Fibroblast of skin of scalp (primary cell): Measurements from ENCODE around the gene TEX36. TPM values are rescaled to one million over a fixed set of nuclear protein-coding genes. Genes with fewer than 3 reads are reported as not detected.
"Not testable (repeated sequence)": the region's sequence is repeated elsewhere in the genome, so short reads cannot be mapped to it uniquely, and the experiment has no call there.

ENCODE experiments used
- DNase-seq: peaks from one replicate; pipeline ENCODE4 v3.0.0-alpha.2; 2013
- polyA plus RNA-seq, 2 experiments: library from polyadenylated mRNA; unstranded; fragments of 120-200 nt; gene quantifications; one replicate each; pipeline ENCODE4 v1.2.1, GENCODE V29; 2013; ENCODE audit not compliant: insufficient read length in 2 of 2

Gene TEX36, protein sequence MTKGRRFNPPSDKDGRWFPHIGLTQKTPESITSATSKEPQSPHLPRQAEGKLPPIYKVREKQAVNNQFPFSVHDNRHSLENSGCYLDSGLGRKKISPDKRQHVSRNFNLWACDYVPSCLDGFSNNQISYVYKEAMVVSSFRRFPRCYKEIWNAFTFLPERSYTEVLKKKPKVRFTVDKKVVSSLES
- 0.13 TPM for polyA plus RNA-seq (2013, experiment 1 of 2; ENCODE audit: insufficient read length)
- polyA plus RNA-seq (2013, experiment 2 of 2; ENCODE audit: insufficient read length) = not detected

DNA sequence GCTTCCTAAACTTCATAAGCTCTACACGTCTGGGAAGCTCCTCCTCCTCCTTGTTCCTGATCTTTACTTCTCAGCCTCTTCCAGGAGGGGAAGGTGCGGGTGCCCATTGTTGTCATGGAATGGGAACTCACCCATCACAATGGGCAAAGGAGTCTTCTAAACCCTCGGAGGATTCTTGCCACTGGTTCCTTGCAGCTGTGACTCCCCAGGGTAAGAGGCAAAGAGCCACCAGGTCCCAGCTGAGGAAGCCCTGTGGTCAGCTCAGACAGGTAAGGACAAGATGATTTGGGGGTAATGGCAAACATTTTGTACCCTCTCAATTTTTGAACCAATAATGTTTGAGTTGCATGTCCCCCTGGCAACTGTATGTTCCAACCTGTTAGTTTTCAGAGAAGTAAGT, at the start of gene TEX36:
Gene TEX36 (minus strand): TSS at position 101 of the 400 bp plus-strand sequence. CDS start 174 bp downstream, outside the sequence.
- DNase-seq = no peak

DNA sequence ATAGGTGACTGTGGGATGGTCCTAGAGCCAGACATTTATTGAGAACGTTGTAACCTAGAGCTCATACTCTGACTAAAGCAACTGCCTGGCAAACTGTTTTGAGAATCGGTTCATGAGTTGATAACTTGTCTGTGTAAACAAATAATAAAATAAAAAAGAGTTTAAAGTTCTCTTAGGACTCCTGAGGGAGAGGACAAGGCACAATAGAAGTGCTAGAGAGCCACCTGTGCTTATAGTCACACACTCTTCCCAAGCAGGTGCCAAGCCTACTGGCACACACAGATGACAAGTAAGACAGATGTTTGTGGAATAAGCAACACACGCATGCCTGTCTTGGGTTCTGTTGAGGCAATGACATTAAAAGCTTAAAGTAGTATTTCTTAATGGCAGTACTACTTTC, 44.5 kb upstream of the TEX36 start:
- DNase-seq = no peak

DNA sequence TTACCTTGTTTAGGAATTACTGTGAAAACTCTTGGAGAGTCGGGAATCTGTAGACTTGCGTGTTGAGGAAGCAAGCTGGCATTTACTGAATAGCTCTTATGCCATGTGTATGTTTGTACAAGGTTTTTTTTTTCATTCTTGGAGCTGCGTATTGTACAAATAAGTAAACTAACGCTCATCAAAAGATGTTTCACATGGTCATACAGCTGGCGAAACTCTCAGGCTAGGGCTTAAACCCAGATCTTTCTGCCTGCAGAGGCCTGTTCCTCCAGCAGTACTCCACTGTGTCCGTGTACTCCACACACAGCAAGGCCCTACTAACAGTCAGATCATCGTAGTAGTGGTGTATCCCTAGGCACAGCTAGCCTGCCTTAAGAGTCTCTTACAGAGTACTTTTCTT, 44.0 kb upstream of the TEX36 start:
- no peak for DNase-seq

DNA sequence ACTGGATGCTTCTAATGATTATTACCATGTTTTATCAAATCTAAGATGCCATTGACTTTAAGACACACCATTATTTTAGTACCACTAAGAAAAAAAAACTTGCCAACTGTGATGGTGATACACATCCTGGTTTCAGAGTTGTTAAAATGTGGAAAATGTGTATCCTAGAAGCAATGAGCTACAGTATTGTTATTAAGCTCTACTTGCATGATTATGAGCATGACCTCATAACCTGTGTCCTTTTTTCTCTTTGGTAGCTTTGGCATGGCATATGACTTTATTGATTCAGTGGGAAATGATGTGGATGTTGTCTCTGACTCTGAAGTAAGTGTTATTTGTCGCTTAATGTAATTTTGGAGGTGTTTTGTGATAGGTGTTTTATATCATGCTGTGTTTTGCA, 39.8 kb upstream of the TEX36 start:
- no peak for DNase-seq

DNA sequence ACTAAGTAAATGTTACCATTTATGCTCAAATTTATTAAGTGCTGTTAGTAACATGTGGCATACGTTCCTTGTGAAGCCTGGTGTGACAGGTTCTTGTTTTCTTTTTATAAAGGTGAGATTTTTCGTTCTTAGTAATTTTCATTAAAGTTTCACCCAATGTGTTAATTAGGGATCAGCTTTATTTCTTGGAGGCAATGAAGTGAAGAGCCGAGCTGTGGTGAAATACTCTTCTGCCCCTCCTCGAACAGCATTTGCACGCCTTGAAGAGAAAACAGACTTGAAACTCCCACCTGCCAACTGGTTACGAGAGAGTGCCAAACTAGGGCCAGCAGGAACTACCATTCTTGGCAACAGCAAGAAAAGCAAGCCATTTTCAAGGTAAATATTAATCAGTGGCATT, 38.1 kb upstream of the TEX36 start:
- no peak for DNase-seq

DNA sequence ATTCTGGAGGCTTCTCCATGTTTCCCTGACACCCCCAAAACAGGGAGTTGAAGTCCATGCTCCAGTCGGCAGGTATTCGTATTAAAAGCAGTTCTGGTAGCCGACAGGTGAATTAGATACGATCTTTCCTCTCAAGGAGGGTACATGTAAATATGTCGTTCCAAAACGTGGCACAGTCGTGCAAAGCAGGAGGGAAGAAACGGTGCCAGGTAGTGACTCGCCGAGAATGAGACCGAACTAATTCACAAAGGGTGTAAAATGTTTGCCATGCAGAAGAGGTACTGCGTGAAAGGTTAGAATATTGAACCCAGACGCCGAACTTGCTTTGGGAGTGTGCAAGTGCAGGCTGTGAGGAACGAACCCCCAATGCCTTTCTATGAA, 37.0 kb upstream of the TEX36 start:
- DNase-seq = no peak

DNA sequence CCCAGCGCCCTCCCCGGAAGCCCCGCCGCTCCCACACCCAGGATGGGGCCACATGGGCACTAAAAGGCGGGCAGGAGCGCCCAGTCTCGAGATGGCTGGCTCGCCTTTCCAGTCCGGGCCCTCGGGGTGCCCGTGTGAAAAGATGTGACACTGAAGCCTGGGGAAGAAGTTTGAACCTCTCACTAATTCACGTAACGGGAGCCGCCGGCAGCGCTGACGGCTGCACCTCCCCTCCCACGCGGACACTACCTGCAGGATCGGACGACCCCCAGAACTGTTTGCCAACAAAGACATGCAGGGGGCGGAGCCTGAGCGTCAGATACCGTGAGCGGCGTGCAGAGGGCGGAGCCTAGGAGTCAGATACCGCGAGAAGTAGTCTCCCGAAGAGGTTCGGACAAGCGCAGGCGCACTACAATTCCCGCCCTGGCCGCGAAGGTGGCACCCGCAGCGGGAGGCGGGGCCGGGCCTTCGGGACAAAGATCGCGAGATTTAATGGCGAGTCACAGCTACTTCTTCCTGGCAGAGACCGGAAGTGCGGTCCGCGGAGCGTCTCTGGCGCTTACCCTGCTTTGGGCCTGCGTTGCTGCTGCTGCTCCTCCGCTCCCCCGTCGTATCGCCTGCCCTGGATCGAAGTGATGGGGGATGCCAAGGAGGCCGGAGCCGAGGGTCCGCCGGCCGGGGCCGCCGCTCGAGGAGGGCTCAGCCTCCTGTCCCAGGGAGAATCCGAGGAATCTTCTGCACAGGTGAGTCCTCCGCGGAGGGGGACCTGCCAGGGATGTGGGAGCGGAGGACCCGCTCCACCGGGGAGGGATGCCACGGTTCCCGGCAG, 36.4 kb upstream of the TEX36 start, which contains the start of gene EDRF1:
Gene EDRF1 (plus strand): TSS at position 537 of the 829 bp plus-strand sequence. CDS start 99 bp downstream, at position 636.
- DNase-seq = peak; percentile 99

DNA sequence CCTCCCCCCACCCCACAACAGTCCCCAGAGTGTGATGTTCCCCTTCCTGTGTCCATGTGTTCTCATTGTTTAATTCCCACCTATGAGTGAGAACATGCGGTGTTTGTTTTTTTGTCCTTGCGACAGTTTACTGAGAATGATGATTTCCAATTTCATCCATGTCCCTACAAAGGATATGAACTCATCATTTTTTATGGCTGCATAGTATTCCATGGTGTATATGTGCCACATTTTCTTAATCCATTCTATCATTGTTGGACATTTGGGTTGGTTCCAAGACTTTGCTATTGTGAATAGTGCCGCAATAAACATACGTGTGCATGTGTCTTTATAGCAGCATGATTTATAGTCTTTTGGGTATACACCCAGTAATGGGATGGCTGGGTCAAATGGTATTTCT, 31.8 kb upstream of the TEX36 start:
- not testable (repeated sequence) for DNase-seq

DNA sequence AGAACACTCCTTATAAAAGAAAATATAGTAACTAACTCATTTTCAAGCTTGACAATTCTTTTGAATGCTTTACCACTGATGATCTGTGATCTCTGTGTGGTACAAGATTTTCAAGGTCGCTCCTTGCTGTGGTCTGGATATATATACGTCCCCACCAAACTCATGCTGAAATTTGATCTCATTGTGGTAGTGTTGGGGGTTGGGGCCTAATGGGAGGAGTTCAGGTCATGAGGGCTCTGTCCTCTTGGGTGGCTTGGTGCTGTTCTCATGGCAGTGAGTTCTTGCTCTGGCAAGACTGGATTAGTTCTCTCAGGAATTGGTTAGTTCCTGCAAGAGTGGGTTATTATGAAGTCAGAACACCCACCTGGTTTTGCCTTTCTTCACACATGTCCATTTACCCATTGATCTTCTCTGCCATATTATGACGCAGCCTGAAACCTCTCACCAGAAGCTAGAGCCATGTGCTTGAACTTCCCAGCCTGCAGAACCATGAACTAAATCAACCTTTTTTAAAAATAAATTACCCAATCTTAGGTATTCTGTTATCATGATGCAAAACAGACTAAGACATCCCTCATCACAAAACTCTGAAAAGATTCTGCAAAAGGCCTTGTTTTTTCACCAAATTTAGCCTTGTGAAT, 28.3 kb upstream of the TEX36 start:
- DNase-seq = no peak

DNA sequence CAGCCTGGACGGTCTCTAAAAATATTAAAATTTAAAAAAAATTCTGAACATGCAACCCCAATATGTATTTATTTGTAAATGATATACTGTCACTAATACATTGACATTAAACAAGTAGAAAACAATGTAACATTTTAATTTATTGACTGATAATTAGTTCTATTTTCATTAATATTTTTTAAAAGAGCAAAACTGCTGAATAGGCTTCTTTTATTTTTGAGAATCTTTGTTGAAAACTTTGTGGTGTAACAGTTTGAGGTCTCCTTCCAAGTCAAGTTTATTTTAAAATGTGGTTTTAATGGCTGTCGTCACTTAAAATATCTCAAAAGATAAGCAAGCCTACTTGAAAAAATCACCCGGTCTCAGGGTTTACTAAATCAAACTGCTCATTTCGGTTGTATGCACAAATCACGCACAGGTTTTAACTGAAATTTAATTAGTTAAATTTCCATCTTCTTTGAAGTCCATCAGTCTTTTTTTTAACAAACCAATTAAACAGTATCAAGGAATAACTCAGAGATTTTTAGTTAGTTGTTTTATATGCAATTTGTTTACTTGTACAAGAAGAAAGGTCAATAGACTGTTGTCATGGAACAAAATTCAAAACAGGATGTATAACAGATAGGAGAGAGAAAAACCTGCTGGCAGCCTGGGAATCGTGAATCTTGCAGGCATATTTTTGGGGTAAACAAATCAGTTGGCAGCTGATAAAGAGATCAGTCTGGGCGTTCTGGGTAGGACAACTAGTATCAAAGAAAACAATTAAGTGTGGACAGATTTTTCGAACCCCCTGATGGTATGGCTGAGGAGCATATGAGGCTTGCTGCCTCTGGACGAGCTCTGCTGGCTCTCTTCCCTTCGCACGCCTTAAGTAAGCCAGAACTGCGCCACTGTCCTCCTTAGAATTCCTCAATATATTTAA, 26.9 kb upstream of the TEX36 start:
- DNase-seq = no peak

DNA sequence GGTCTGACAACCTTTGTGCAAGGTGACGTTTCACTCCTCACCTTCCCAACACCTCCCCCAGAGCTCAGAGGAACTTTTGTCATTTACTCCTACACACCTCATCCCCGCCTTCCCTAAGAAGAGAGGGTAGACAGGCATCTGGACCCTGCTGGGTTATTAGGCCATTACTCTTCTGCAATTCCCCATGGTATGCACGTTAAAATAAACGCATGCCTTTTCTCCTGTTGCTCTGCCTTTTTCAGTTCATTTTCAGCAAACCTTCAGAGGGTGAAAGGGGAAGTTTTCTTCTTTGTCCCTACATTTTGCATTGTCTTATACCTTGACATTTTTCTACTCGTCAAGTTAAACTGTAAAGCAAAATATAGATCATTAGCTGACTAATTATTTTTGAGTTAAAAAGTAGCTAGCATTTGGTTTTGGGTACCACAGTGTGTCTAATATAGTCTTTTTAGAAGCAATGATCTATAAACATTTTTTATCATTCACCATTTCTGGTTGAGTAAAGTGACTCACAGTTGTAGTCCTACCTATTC, 26.1 kb upstream of the TEX36 start:
- no peak for DNase-seq

DNA sequence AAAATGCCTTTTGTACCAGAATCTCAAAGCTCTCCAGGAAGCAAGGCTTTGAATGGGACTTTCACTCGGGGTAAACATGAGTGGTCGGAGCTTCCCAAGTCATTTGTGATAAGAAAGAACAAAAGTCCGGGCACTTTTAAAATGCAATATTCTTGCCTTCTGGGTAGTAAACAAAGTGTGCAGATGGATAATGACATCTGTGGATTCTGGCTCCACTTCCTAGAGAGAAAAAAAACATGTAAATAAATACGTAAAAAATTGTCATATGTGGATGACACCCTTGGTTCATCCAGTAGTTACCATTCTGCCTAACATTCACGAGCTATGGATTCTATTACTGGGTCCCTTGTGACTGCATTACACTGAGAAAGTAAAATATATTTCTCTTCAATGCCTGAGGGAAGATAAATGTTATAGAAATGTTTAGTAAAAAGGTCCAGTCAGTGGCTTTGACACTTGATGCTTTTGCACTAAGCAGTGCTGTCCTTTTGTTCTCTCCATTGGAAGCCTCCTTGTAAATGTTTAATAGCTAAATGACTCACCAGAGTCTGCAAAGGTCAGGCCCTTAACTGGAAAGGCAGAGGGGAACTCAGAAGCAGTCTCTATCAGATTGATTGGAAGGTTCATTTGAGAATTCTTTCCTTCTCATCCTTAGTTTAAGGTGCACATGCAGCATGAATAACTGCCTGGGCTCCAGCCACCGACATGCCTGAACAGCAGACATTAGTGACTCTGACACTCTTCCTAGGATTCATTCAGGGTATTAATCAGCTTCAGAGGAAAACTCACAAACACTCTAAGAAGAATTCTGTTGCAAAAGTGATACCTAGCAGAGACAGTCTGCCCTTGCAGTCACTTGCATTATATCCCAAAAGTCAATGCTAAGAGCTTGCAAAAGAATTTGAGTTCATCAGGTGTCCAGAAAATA, 24.8 kb upstream of the TEX36 start:
- DNase-seq = no peak

DNA sequence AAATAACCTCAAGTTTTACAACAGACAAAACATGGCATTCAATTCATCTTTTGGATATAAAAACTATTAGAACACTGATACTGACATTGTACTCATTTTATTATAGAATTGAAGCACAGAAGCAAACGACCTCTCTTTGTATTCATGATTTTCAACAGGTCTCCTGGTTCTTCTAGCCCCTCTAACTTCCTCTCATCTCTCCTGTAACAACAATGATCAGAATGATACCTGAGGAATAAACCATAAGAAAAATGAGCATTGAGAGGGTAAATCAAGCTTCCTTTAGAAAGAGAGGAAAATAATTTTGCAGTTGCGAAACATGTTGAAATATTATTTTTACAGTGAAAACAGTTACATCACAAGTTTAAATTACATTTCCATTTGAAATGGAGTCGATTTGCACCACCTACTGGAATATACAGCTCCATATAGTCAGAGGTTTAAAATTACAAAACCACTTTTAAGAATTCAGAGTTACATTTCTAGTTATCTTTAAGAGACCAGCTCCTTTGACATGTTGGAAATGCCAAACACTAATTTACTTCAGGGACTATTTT, 17.5 kb upstream of the TEX36 start:
- DNase-seq = peak; percentile 57

DNA sequence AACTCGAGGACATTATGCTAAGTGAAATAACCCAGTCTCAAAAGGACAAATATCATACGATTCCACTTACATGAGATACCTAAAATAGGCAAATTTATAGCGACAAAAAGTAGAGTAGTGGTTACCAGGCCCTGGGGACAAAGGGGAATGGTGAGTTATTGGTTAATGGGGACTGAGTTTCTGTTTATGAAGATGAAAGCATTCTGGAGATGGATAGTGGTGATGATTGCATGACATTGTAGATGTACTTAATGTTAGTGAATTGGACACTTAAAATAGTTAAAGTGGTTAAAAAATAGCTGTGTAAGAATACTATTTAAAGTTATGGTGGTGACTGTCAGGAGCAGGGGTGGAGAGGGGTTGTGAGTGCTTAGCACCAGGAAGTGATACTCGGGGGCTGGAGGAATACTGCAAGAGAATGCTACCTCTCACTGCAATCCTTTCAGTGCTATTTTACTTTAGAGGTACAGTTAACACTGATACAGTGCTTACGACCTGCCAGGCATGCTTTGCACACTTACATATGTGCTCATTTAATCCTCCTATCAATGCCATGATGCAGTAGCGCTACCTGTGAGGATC, 16.7 kb upstream of the TEX36 start:
- no peak for DNase-seq

DNA sequence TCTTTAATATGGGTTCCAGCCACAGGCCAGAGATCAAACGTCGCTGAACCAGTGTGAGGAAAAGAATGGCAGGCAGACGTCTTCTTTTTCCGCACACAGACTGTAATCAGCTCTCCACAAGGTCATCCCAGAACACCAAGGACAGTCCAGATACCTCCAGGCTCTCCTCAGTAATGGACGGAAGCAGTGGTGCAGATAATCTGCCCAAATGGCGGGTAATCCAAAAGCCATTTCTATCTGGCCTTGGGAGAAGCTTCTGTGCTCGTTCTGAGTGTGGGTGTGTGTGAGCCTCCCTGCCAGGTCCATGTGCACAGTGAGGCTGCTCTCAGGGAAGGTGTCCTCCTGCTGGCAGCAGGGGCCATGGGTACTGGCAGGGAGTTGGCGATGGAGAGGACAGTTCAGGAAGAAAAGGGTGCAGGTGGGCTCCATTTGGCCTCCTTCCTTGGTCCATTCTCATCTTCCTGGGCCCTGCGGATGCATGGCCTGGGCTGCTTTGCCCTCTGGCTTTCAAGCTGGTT, 15.6 kb upstream of the TEX36 start:
- no peak for DNase-seq

DNA sequence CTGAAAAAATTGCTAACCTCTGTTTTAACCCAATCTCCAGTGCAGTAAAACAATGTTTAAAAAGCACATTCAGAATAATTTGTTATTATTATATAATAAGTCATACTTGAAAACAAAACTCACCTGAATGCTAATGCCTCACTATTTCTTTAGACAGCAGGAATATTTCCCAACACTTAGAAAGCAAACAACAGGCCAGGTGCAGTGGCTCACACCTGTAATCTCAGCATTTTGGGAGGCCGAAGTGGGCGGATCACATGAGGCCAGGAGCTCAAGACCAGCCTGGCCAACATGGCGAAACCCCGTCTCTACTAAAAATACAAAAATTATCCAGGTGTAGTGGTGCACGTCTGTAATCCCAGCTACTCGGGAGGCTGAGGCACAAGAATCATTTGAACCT, 13.9 kb upstream of the TEX36 start:
- not testable (repeated sequence) for DNase-seq

DNA sequence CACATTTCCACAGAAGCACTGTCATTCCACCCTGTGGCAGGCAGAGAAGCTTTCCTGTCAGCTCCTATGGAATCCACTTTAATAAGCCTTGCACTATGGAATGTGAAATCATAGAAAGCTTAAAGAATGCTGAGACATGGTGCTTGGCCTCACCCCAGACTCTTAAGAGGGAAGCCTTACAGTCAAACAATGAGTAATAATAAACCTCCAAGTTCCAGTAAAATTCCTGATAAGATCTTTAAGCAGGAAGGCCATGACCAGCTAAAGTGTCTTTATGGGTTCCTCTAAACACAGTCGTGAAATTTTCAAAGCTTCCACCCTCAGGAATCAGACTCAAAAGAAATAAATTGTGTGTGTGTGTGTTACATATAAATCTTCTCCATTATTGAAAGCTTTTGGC, 11.9 kb upstream of the TEX36 start:
- DNase-seq = peak; percentile 91

DNA sequence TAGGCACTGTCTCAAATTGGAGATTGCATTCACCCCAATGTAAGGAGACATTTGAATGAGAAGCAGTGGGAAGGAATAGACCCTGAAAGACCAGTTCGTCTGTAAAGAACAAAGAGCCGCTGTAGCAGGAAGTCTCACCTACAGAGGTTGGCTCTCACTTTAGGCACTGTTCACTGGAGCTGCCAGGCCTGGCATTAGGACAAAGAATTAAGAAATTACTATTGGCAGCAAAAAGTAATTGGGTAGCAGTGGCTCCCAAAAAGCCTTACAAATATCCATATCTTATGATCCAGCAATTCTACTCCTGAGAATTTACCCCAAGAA, 10.5 kb upstream of the TEX36 start:
- no peak for DNase-seq

DNA sequence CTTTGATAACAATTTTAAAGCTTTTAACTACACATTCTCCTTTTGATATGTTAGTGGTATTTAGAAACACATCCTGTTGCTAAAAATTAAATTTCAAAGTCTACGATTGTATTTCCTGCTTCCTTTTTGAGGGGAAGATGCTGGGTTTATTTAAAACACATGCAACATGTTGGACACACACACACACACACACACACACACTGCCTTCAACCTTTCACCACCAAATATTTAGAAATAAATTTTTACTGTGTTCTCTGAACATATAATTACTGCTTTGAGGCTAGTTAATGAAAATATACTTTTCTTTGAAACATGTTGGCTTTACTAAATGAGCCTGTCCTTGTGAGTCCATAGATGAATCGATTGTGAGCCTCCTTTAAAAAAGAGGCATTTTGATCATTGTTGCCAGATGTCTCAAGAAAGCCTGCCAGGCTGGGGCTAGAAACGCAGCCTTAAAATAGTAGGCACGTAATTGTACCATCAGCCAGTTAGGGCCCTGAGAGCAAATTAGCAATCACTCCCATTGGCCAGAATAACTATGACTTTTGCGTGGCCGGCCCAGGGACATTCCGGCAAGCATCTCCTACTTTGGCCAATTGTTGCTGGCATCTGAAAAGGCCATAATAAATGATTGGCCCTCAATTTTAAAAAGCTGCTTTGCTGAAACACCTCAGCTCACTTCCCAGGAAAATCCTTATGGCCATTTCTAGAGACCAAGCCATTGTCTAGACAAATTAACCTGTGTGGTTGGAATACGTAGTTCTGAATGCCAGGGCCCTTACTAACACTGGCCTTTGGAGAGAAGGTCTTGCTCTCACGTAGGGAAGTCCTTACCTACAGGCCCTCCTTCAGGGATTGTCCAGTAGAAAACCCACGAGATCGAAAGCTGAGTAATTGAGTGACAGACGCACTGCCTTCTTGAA, 9.9 kb upstream of the TEX36 start:
- peak; percentile 29 for DNase-seq
